ENCODE data around the gene CKMT2.

DNA sequence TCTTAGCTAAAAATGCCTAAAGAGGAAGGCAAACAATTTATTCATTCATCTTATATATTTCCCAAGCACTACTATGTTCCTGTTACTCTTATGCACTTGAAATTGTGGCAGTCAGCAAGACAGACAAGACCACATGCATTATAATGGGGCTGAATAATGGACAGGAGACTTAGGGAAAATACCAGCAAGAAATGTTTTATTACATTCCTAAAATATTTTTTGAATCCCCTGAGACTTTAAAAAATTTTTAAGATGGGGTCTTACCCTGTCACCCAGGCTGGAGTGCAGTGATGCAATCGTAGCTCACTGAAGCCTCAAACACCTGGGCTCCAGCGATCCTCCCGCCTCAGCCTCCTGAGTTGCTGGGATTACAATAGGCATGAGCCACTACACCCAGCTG is 81.5 kb downstream of the CKMT2 start:
- TF ChIP-seq, protein P1, sequence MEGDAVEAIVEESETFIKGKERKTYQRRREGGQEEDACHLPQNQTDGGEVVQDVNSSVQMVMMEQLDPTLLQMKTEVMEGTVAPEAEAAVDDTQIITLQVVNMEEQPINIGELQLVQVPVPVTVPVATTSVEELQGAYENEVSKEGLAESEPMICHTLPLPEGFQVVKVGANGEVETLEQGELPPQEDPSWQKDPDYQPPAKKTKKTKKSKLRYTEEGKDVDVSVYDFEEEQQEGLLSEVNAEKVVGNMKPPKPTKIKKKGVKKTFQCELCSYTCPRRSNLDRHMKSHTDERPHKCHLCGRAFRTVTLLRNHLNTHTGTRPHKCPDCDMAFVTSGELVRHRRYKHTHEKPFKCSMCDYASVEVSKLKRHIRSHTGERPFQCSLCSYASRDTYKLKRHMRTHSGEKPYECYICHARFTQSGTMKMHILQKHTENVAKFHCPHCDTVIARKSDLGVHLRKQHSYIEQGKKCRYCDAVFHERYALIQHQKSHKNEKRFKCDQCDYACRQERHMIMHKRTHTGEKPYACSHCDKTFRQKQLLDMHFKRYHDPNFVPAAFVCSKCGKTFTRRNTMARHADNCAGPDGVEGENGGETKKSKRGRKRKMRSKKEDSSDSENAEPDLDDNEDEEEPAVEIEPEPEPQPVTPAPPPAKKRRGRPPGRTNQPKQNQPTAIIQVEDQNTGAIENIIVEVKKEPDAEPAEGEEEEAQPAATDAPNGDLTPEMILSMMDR (conservative IDR thresholded peaks at IDR 0.05 in 1 of 2, IDR thresholded peaks at IDR 0.05 in 1 of 2; ENCODE audit: low read depth in 1 of 2, low read length in 2 of 2), result no peak
- TF ChIP-seq EZH2 (IDR thresholded peaks at IDR 0.05; ENCODE audit: low read length, missing control alignments), result no peak

Data from fibroblast of lung (primary cell).